GM18520 (cell line): Measurements from ENCODE around the gene VAMP3.

Experiments
- ATAC-seq: cut with Tn5 transposase; IDR thresholded peaks from one replicate; pipeline ENCODE4 v1.9.1; 2021; ENCODE audit not compliant: unreplicated experiment

Gene VAMP3

GRCh38 chr1:7810395-7810794, 39.3 kb downstream of the VAMP3 start:
- no peak for ATAC-seq

GRCh38 chr1:7811476-7811875, 40.4 kb downstream of the VAMP3 start:
- ATAC-seq: no peak

DNA sequence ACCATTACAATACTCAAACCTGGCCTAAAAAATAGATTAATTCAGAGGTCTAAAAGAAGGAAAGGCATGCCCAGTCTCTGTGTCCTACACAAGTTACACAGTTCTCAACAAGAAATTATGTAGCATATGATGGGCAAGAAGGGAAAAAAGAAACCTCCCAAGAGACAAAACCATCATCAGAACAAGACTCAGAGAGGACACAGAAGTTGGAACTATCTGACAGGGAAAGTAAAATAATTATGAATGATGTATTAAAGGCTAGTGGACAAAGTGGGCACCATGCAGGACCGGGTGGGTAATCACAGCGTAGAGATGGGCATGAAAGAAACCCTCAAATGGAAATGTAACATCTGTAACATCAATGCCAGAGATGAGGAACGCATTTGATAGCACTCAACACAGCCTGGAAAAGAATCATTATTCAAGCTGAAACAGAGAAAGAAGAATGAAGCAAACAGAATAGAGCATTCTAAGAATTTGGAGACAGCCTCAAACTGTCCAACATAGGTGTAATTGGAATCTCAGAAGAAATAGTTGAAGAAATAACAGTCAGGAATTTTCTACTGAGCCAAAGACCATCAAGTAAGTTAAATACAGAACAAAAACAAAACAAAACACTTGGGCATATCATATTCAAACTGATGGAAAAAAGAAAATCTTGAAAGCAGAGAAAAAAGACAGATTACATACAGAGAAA, 42.7 kb downstream of the VAMP3 start:
- ATAC-seq: no peak

DNA sequence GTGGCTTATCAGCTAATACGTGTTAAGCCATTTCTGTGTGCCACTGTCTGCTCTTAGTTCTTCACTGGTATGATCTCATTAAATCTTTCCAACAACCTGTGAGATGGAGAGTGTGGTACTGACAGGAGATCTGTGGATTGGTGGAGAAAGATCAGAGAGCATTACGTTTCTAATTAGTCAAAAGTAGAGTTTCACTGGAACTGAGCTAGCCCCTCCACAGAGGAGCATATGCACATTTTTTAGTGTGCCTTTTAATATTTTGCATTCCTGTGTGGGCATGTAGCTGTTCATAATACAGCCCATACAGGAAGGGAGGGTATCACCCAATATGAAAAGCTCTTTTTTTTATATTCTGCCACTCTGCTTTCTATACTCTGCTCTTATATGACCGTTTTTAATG, 50.2 kb downstream of the VAMP3 start:
- no peak for ATAC-seq

GRCh38 chr1:7824701-7825100, 53.6 kb downstream of the VAMP3 start:
- ATAC-seq: no peak

- no peak for ATAC-seq
These were observed 55.3 kb downstream of the VAMP3 start for GRCh38 chr1:7826363-7826762.

DNA sequence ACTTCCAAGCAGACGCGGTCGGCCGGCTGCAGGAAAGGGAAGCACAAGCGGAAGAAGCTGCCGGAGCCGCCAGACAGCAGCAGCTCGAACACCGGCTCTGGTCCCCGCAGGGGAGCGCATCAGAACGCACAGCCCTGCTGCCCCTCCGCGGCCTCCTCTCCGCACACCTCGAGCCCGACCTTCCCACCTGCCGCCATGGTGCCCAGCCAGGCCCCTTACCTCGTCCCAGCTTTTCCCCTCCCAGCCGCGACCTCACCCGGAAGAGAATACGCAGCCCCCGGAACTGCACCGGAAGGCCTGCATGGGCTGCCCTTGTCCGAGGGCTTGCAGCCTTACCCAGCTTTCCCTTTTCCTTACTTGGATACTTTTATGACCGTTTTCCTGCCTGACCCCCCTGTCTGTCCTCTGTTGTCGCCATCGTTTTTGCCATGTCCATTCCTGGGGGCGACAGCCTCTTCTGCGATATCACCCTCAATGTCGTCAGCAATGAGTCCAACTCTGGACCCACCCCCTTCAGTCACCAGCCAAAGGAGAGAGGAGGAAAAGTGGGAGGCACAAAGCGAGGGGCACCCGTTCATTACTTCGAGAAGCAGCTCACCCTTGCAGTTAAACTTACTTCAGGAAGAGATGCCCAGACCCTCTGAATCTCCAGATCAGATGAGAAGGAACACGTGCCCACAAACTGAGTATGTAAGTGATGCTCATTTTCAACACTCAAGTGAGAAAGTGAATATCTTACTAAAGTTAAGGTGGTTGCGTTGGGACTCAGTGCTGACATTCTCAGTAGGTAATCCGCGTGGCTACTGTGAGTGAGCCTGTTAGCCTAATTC, 56.2 kb downstream of the VAMP3 start:
- ATAC-seq: no peak
